HG02759 (cell line): ENCODE data around the gene ZBTB21.

Source experiments
- ATAC-seq: cut with Tn5 transposase; IDR thresholded peaks from one replicate; pipeline ENCODE4 v1.9.1; 2021; ENCODE audit warnings: mild to moderate bottlenecking, moderate library complexity; ENCODE audit not compliant: unreplicated experiment

Gene ZBTB21

DNA sequence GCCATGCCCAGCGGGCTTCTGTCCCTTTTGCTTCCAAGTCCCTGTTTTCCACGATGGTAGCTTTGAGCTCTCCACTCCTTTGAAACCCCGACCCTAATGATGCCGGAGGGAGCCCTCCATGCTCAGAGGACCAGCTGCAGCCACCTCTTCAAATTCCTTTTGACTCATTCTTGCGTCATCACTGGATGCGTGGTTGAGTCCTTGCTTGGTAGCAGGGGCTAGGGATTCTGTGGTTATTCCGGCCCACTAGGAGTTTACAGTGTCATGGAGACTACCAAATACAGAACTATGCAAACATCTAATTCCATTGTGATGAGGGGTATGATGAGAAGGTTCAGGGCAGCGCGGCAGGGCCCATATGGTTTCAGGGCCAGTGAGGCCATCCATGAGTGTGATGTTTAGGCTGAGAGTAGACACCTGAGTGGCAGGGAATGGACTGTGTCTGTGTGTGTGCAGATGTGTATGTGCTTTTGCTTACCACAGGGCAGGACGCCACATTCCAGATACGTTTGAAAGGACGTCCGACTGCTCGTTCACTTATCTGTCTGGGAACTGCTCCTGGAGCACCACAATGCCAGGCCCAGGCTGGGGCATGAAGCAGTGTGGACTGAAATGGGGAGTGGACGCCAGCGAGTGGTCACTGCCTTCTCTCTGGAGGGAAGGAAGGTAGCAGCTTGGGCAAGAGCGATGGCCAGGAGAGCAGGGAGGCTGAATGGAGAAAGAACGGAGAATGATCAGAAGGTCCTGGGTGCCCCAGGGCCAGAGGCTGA, 30.4 kb upstream of the ZBTB21 start:
- no peak for ATAC-seq

DNA sequence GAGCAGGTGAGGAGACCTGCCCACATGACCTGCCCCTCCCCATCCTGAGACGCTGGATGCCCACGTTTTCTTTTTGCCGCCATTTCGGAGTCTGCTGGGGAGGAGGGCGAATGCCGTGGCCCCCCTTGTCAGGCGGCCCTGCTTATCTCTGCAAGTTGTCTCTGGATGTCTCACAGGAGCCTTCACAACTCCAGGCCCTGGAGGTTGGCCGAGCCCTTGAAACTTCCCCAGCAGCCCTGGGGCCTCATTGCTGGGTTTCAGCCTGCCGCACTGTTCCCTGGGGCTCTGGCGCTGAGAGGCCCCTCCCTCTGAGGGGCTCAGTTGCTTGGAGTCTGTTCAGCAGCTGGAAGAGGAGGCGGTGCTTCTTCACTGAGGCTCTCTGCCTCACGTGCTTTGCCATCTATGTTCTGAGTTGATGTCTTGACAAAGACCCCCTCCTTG, 29.8 kb upstream of the ZBTB21 start:
- no peak for ATAC-seq

DNA sequence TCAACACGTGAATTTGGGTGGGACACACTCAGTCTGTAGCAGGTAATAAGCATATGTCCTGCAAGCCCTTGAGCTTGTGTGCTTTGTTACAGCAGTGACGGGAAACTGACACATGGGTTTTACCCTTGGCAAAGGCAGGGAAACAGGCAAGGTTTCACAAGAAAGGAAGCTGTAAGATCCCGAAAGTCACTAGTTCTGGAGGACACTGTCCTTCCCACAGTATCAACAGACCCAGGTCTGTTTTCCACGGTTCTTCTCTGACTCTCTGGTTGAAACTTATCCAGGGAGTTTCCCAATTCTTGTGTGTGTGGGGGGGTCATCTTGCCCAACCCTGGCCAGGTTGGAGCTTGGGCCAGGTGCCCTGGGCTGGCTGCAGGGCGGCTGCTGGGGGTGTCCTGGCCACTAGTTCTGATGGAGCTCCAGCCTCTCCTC, 29.3 kb upstream of the ZBTB21 start:
- no peak for ATAC-seq

DNA sequence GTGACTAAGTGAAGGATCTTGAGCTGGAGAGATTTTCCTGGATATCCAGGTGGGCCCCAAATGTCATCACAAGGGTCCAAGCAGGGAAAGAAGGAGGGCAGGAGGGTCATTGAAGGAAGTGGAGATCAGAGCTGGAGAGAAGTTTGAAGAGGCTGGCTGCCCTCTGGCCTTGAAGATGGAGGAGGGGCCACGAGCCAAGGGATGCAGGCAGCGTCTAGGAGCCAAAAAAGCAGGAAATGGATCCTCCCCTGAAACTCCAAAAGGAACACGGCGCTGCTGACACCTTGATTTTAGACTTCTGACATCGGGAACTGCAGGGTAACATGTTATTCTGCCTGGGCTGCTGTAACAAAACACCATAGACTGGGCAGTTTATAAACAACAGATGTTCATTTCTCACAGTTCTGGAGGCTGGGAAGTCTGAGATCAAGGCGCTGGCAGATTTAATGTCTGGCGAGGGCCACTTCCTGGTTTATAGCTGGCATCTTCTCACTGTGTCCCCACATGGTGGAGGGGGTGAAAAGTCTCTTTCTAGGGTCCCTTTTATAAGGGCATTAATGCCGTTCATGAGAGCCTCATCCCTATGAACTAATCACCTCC, 28.8 kb upstream of the ZBTB21 start:
- no peak for ATAC-seq

DNA sequence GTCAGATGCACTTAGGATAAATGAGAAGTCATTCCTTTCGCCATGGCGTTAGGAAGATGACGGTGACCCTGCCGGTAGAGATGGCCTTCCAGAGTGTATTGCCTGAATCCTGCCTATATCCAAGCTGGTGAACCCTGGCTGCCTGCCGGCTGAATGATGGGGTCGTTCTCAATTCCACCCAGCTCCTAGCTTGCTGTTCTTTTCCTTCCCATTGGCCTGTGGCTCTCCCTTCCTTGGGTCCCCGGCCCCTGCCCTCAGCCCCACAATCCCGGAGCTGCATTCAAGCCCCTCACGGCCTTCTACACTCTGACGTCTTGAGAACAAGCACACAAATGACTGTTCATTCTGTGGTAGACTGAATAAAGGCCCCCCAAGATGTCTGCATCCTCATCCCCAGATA, 28.2 kb upstream of the ZBTB21 start:
- ATAC-seq: no peak

DNA sequence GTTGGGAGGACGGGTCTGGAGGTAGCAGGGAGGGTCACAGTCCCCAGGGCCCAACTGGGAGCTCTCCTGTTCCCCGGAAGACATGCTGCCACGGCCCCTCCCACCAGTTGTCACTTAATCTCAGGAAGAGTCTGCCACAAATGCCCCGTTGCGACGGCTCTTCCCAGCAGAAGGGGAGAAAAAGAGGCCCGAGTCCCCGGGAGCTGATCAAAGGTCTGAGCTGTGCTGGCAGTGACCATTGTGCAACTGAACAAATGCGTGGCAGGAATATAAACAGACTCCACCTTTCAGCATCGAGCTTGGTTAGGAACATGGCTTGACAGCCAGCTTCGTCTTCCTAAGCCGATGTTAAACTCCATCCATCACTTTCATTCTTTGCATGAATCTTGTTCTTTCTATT, 27.8 kb upstream of the ZBTB21 start:
- ATAC-seq: no peak

DNA sequence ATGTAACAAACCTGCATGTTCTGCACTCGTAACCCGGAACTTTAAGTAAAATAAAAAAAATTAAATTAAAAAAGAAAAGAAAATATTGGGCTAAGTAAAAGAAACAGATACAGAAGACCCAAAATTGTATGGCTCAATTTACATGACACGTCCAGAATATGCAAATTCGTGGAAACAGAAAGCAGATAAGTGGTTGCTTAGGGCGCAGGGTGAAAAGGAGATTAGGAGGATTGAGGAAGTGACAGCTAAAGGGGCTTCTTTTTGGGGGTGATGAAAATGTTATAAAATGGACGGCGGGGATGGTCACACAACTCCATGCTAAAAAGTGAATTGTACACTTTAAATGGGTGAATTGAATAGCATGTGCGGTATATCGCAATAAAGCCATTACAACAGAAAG, 27.4 kb upstream of the ZBTB21 start:
- ATAC-seq: no peak

DNA sequence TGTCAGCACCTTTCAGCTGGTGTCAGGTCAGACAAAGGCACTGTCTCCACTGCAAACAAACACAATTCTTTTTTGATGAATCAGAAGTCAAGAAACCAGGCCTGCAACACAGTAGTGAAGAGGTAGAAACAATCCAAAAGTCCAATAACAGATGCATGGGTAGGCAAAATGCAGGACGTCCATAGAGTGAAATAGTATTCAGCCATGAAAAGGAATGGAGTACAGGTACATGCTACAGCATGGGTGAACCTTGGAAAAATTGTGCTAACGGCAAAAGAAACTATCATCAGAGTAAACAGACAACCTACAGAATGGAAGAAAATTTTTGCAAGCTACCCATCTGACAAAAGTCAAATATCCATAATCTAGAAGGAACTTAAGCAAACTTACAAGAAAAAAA, 26.2 kb upstream of the ZBTB21 start:
- no peak for ATAC-seq

DNA sequence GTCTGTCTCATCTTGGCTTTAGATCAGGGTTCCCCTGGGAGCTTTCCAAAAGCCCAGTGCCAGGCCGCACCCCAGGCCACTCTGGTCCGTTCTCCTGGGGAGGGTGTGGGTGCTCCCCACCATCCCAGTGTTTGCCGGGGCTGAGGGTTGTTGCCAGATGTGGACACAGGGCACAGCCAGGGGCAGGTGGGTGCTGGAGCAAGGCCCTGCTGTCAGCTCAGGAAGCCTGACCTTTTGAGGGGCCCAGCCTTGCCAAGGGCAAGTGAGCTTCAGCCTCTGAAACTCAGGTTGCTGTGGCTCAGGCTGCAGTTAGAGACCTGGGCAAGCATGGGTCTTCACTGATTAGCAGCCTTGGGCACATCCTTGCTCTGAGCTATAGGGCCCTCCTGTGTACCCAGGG, 22.8 kb upstream of the ZBTB21 start:
- ATAC-seq: no peak

DNA sequence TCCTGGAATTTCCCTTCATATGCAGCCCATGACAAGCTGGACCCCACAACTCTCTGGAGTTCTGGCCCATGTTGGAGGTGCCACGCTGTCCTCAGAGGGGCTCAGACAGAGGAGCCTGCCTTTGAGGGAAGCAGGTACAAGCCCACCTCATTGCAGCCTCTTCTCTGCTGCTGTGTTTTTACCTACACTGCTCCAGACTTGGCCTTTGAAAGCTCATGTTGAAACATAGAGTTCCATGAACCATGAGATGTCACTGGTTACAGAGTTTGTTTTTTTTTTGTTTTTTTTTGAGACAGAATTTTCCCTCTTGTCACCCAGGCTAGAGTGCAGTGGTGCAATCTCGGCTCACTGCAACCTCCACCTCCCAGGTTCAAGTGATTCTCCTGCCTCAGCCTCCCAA, 22.1 kb upstream of the ZBTB21 start:
- no peak for ATAC-seq

DNA sequence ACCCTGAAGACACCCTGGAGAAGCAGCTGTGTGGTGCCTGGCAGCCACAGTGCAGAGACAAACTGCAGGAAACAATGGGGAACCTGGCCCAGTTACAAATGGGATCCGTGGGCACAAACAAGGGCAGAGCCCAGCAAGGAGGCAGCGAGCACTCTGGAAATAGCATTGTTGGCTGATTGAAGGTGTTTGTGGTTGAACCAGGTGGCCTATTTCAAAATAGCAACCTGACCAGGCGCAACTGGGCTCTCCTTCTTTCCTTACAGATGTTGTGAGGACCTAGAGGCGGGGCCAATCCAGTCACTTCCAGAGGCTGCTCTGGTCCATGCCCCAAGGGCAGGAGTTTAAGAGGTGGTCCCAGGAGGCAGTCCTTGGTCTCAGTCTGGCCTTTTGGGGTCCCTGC, 21.7 kb upstream of the ZBTB21 start:
- ATAC-seq: no peak

DNA sequence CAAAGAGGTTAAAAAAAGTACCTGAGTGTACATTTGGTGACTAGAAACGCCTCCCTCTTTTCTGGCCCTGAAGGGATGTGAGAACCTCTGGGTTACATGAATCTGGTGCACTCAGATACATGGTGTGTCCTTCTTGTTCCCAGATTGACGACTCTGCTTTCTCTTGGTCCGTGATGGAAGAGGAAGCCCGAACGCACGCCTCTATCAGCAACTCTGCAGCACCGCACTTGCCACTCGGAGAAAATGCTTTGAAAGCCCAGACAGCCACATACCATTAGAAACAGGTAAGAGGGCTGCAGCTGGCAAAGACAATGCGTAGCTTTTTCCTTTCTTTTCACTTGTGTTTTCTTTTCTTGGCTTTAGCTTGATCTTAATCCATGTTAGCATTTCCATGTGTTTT, 21.1 kb upstream of the ZBTB21 start:
- no peak for ATAC-seq

DNA sequence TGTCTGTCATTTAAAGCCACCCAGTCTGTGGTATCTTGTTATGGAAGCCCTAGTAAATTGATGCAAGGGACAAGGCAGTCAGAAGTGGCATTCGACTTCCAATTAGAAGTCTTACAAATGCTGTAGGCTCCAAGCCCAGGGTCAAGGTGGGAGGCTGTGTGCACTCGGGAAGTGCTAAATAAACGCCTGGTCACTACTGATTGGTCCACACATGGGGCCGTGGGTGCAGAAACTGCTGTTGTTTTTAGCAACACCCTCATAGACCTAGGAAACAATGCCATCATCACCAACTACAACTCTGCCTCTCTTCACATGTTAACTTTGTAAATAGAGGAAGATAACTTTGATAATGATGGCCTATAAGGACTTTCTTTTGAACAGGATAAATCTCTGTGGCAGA, 20.2 kb upstream of the ZBTB21 start:
- ATAC-seq: no peak

DNA sequence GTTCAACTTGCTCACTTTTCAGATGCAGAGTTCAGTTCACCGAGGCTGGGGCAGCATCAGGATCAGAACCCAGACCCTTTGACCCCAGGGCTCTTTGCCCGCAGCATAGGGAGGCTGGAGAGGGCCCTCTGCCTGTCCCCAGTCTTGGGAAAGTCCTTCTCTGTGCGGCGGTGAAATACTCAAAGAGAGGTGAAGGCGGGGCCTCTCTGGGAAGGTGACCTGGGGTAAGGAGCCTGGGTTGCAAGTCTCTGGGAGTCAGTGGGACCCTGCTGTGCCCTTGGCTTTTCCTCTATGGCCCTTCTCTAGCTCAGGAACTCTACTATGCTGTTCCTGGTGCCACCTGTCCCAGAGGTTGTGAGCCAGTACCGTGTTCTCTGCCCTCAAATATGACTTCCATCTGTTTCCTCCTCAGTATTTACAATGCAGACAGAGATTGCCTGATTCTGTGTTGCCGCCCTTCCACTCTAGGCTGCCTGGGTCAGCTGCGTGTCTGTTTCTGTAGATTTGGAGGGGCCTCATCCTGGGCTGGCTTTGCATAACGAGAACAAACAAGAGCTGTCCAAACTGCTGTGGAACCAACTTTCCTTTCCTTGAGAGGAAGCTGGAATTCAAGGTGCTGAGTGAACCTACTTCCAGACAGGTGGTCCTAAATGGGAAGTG, 18.7 kb upstream of the ZBTB21 start:
- ATAC-seq: no peak

DNA sequence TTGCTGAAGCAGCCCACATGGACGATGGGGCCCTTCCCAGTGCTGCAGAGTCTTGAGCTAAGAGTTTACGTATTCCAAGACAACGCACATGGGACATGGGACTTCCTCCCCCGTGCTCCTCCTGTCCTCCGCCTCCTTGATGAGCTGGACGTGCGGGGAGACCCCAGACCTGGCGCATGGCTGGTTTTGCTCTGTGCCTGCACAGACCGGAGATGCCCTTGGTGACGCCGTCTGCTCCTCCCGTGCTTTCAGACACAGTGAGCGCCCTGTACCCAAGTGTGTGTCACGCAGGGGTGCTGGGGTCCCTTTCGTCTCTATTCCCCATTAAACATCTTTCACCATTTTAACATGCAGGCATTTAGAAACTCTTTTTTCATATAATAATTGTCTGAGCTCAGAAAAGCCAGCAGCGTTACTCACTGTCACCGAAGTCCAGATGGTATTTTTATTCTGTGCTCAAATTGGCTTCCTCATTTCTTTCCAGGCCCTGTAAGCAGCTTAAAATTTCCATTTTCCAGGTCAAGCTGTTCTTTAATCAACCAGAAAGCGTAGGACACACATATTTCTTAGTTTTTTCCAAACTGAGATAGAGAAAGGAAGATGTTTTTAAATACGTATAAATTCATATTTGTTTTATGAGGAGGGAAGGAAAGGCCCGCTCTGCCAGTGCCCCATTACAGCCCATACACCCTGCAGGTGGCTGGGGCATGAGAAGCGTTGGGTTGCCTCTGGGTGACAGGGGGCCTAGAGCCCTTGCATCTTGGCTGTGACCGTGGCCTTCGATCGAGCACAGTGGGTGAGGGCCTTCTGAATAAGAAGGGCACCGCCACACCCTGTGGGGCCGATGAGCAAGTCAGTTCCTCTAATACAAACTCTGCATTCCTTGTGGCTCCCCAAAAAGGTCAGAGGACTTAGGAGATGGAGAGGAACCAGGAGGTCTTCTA, 17.9 kb upstream of the ZBTB21 start:
- no peak for ATAC-seq

DNA sequence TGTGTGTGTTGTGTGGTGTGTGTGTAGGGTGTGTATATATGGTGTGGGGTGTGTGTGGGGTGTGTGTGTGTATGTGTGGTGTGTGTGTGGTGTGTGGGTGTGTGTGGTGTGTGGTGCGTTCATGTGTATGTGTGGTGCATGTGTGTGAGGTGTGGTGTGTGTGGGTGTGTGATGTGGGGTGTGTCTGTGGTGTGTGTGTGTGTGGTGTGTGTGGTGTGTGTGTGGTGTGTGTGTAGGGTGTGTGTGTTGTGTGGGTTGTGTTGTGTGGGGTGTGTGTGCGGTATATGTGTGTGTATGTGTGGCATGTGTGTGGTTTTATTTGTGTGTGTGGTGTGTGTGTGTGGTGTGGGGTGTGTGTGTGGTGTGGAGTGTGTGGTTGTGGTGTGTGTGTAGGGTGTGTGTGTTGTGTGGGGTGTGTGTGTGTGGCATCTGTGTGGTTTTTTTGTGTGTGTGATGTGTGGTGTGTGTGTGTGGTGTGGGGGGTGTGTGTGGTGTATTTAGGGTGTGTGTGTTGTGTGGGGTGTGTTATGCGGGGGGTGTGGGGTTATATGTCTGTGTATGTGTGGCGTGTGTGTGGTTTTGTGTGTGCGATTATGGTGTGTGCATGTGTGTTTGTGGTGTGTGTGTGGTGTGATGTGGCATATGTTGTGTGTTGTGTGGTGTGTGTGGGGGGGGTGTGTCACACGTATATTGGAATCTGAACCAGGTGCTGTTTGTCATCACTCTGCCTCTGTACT, 17.1 kb upstream of the ZBTB21 start:
- no peak for ATAC-seq

DNA sequence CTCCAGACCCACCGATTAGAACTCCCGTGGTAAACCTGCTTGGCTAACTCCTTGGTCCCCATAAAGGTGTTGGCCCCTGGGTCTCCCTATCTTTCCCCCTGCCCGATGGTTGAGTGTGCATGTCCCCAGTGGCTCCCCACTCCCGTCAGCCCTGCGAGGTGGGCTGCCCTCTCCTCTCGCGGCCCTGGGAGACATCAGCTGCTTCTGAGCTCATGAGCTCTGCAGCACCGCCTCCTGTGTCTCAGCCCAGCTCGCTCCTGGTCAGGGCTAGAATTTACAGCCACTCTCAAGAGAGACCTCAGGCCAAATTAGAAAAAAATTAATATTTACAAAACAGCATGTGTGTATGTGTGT, 15.9 kb upstream of the ZBTB21 start:
- no peak for ATAC-seq

DNA sequence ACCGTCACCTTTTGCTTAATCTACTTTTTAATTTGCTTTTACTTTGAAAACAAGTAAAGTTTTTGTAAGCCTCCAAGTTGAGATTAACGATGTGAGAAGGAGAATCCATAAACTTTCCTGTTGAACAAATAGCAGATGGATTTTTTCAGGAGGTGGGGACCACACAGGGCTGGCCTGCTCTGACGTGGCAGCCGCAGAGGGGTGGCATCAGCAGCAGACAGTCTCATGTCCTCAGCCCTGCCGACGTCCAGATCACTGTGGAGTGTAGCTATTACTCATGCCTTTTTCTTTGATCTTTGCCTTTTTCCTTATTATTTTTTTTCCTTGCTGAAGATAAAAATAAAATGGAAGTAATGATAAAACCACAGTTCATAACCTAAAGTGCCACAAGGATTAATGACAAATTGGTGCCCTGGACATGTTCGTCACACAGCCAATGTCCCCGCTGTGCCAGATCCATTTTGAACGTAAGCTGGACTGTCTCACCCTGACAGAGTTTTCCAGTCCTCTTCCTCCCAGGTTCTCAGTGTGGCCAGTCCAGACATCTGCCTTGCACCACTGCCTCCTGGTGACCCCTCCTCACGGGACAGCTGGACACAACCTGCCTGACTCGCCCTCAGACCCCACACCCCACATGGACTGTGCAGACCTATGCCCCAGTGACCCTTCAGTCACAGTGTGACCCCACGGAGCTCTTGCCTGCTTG, 15.4 kb upstream of the ZBTB21 start:
- no peak for ATAC-seq

DNA sequence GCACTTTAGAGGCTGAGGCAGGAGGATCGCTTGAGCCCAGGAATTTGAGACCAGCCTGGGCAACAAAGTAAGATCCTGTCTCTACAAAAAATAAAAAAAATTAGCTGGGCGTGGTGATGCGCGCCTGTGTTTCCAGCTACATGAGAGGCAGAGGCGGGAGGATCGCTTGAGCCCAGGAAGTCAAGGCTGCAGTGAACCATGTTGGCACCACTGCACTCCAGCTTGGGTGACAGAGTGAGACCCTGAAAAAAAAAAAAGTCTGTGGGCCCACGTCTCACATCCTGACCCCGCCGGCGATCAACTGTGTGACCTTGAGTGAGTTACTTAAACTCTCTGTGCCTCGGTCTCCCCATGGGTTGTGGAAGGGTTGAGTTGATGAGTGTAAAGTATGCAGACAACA, 12.7 kb upstream of the ZBTB21 start:
- ATAC-seq: no peak

DNA sequence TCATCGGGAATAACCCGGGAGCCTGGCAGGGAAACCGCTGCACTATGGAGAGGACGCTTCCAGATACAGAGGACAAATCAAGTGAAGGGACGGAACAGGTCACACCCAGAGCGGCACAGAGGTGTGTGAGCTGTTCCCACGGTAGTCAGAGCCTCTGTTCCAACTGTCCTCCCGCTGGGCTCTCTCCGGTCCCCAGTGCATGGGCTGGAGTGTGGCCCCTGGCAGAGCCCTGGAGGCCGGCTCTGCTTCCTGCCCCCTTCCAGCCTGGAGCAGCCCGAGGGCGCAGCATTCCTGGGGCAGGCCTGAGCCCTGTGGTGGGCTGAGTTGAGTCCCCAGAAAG, 11.9 kb upstream of the ZBTB21 start:
- no peak for ATAC-seq
